Activated effector memory CD4-positive, alpha-beta T cell treated with anti-CD3 and anti-CD28 coated beads, Interleukin-2, amount 50 U/mL, for 16 hours (primary cell): Measurements from ENCODE around the gene TRIM63.

ENCODE experiments used
- DNase-seq: peaks from one replicate; pipeline ENCODE4 v3.0.0-alpha.2; 2020

Gene TRIM63

GRCh38 chr1:26084091-26084561 lies 16.7 kb upstream of the TRIM63 start:
- DNase-seq: no peak

GRCh38 chr1:26083208-26083607 lies 15.8 kb upstream of the TRIM63 start:
- DNase-seq: no peak

GRCh38 chr1:26082020-26082350 lies 14.6 kb upstream of the TRIM63 start:
- no peak for DNase-seq

- DNase-seq: no peak
These were observed 14.0 kb upstream of the TRIM63 start for GRCh38 chr1:26081267-26082019.

- DNase-seq: no peak
These were observed 12.8 kb upstream of the TRIM63 start for GRCh38 chr1:26079960-26080814.

- DNase-seq: no peak
These were observed 11.7 kb upstream of the TRIM63 start for GRCh38 chr1:26079178-26079563.

GRCh38 chr1:26078286-26079177 lies 11.1 kb upstream of the TRIM63 start:
- DNase-seq: no peak

GRCh38 chr1:26077524-26077923 lies 10.1 kb upstream of the TRIM63 start:
- DNase-seq: no peak

- DNase-seq: no peak
These were observed 8.2 kb upstream of the TRIM63 start for GRCh38 chr1:26075421-26076144.

- no peak for DNase-seq
These were observed 4.9 kb upstream of the TRIM63 start for GRCh38 chr1:26072305-26072704.

GRCh38 chr1:26070963-26071342 lies 3.5 kb upstream of the TRIM63 start:
- no peak for DNase-seq

GRCh38 chr1:26070296-26070962 lies 3.0 kb upstream of the TRIM63 start:
- DNase-seq: no peak

GRCh38 chr1:26069941-26070295 lies 2.5 kb upstream of the TRIM63 start:
- DNase-seq: no peak

GRCh38 chr1:26066857-26067256 lies 573 bp downstream of the TRIM63 start:
- DNase-seq: no peak

- DNase-seq: no peak
These were observed 1.3 kb downstream of the TRIM63 start for GRCh38 chr1:26066160-26066559.

GRCh38 chr1:26064553-26064952 lies 2.9 kb downstream of the TRIM63 start:
- no peak for DNase-seq

- no peak for DNase-seq
These were observed 6.4 kb downstream of the TRIM63 start for GRCh38 chr1:26060832-26061574.

- no peak for DNase-seq
These were observed 7.5 kb downstream of the TRIM63 start for GRCh38 chr1:26059906-26060305.

GRCh38 chr1:26058052-26058595 lies 9.3 kb downstream of the TRIM63 start:
- no peak for DNase-seq

- no peak for DNase-seq
These were observed 10.2 kb downstream of the TRIM63 start for GRCh38 chr1:26057189-26057588.

GRCh38 chr1:26055041-26055440 lies 12.4 kb downstream of the TRIM63 start:
- DNase-seq: no peak
